SH-SY5Y (cell line): ENCODE data around the gene B3GALT5.

Source experiments
- GATA2 ChIP-seq: IDR thresholded peaks from 2 replicates; pipeline ENCODE4 v1.6.1; 2011; ENCODE audit warnings: mild to moderate bottlenecking, low read depth, low read length
- GATA3 ChIP-seq: IDR thresholded peaks from 2 replicates; pipeline ENCODE4 v1.6.1; 2011; ENCODE audit warnings: low read depth, mild to moderate bottlenecking, low read length, moderate library complexity

DNA sequence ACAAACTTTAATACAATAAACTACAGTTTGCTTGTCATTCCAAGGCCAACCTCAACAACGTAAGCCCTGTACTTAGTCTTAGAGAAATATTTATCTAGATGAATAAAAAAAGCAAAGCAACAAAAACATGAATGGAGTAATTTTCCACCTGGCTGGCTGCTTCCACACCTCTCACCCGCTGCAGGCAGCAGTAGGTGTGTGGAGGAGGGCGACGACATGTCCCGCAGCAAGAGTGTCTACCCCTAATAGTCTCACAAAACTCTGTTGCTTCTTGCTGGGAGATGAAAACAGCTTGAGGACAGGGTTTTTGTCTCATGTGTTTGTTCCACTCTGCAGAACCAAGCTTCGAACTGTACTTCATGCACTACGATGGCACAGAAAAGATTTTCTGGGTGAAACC lies 83.5 kb downstream of the B3GALT5 start:
- TF ChIP-seq GATA3 (no peak), GATA2 (no peak)
